Body of pancreas (tissue), 4 donors: ENCODE results near the gene ARHGAP26. TPM values are rescaled to one million over a fixed set of nuclear protein-coding genes. Genes with fewer than 3 reads are reported as not detected.

ENCODE experiments used
- ATAC-seq: fragments of 150-250 bp; one replicate; pipeline ENCODE4 v1.9.1; 2016
- DNase-seq, 4 donors: peaks; one replicate each; pipeline ENCODE4 v3.0.0-alpha.2; 2019
- H3K27ac ChIP-seq, 4 donors: fragments of 200-600 bp; sonication (generic); 1 replicate in 3 of 4; 2 replicates in 1 of 4; pipeline versions ENCODE4 v1.5.1 to v1.6.1; 2016 to 2019; ENCODE audit warnings: mild to moderate bottlenecking in 1 of 4, mixed read lengths in 1 of 4, moderate library complexity in 1 of 4
- H3K27me3 ChIP-seq, 2 donors: fragments of 200-600 bp; sonication (generic); one replicate each; pipeline ENCODE4 v1.6.0; 2016; ENCODE audit warnings: mild to moderate bottlenecking in 1 of 2
- H3K36me3 ChIP-seq, 2 donors: fragments of 200-600 bp; sonication (generic); replicated peaks in 1 of 2; 2 replicates each; pipeline ENCODE4 v1.5.1; 2016; ENCODE audit warnings: low read depth in 2 of 2; ENCODE audit not compliant: insufficient read depth in 1 of 2
- H3K4me1 ChIP-seq: fragments of 200-600 bp; sonication (generic); one replicate; pipeline ENCODE4 v1.6.0; 2016
- H3K4me3 ChIP-seq, 2 donors: fragments of 200-600 bp; sonication (generic); 1 replicate in 1 of 2; 2 replicates in 1 of 2; pipeline ENCODE4 v1.5.1; 2016 to 2019
- H3K9me3 ChIP-seq, 3 donors: fragments of 200-600 bp; sonication (generic); 1 replicate in 2 of 3; 2 replicates in 1 of 3; pipeline ENCODE4 v1.5.1; 2016
- POLR2A ChIP-seq, 3 donors: fragments of 450-650 bp; IDR thresholded peaks; one replicate each; pipeline ENCODE4 v1.6.1; 2016; ENCODE audit warnings: antibody characterized with exemption in 3 of 3, mild to moderate bottlenecking in 2 of 3
- WGBS, 2 donors: methylation state at CpG; one replicate each; pipeline ENCODE4 v1.1.5; 2017; 5-methylcytosine and 5-hydroxymethylcytosine counted together
- intact Hi-C: fragments of 100-400 bp; cut with DNase I; formaldehyde crosslinking; loops from one replicate; pipeline ENCODE4 v1.15.1; 2023
- total RNA-seq, 2 donors: library from RNA; depleted of rRNA; stranded (reverse); fragments of >200 nt; gene quantifications; one replicate each; pipeline ENCODE4 v1.1.0, GENCODE V29; 2016
- TF ChIP-seq, protein P1 (sequence below), 7 experiments: fragments of 450-650 bp in 4 of 7; fragments of 200-600 bp in 3 of 7; sonication (generic) in 3 of 7; IDR thresholded peaks; one replicate each; pipeline ENCODE4 v1.5.1; 2016 to 2019; ENCODE audit warnings: antibody characterized with exemption in 7 of 7

ARHGAP26 gene
- total RNA-seq, 2 donors from 2014 or later, result 12.5 to 14.2 TPM

DNA sequence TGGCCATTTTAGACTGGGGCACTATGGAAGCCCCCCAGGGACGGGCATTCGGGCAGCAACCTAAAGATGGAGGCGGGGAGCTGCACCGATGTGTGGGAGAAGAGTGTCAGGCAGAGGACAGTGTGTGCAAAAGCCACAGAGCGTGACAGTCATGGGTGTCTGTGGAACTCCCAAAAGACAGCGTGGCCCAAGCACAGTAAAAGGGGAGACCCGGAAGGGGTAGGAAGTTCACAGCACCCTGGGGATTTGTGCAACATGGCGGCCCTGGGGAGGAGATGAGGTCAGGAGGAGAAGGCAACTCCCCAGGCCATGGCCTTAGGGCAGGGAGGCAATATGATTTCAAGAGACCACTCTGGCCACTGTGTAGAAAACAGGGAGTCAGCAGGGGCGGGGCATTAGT lies 45.4 kb upstream of the ARHGAP26 start:
- DNase-seq (no peak), ATAC-seq (no peak)
- Histone ChIP-seq H3K27me3 (no peaks in the 10 kb centered on the region), H3K4me1 (peaks cover 12% of the 10 kb centered on the region), H3K9me3 (no peaks in the 10 kb centered on the region), H3K27ac (no peak overlapping the region), H3K4me3 (no peak overlapping the region), H3K36me3 (no peaks in the 10 kb centered on the region)
- 79 to 86% methylated on average over 9 of the region's 9 CpGs for WGBS, 2 donors
- no peak for TF ChIP-seq POLR2A (IDR thresholded peaks at IDR 0.05)
- TF ChIP-seq, protein P1, sequence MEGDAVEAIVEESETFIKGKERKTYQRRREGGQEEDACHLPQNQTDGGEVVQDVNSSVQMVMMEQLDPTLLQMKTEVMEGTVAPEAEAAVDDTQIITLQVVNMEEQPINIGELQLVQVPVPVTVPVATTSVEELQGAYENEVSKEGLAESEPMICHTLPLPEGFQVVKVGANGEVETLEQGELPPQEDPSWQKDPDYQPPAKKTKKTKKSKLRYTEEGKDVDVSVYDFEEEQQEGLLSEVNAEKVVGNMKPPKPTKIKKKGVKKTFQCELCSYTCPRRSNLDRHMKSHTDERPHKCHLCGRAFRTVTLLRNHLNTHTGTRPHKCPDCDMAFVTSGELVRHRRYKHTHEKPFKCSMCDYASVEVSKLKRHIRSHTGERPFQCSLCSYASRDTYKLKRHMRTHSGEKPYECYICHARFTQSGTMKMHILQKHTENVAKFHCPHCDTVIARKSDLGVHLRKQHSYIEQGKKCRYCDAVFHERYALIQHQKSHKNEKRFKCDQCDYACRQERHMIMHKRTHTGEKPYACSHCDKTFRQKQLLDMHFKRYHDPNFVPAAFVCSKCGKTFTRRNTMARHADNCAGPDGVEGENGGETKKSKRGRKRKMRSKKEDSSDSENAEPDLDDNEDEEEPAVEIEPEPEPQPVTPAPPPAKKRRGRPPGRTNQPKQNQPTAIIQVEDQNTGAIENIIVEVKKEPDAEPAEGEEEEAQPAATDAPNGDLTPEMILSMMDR (IDR thresholded peaks at IDR 0.05), result no peak
- intact Hi-C loops, result no loop called here

DNA sequence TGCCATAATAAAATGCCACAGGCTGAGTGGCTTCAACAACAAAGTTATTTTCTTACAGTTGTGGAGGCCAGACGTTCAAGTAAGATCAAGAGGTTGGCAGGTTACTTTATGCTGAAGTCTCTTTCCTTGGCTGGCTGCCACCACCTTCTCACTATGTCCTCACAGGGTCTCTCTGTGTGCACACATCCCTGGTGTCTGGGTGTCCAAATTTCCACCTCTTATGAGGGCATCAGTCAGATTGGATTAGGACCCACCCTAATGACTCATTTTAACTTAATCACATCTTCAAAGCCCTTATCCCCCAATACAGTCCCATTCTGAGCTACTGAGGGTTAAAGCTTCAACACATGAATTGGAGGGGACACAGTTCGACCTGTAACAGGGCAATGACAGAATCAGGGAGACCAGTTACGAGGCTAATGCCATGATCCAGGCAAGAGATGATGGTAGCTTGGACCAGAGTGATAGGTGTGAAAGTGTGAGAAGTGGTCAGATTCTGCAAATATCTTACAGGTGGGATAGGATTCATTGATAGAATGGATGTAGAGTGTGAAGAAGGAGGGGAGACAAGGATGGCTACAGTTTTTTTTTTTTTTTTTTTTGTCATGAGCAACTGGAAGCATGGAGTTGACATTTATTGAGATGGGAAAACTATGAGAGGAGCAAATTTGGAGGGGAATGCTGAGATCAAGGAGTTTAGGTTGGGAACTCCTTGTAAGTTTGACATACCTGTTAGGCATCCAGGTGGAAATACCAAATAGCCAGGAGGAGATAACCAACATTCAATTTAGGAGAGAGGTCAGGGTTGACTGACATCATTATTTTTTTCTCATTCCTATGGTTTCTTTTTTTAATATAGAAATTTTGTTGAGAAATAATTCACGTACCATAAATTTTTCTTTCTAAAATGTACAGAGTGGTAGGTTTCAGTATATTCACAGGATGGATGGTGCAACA lies 44.7 kb upstream of the ARHGAP26 start:
- Histone ChIP-seq H3K36me3 (no peaks in the 10 kb centered on the region), H3K9me3 (no peaks in the 10 kb centered on the region), H3K4me3 (no peak overlapping the region), H3K27me3 (no peaks in the 10 kb centered on the region), H3K4me1 (peaks cover 10% of the 10 kb centered on the region), H3K27ac (no peak overlapping the region)
- TF ChIP-seq, protein P1 (IDR thresholded peaks at IDR 0.05), result no peak
- no peak for TF ChIP-seq POLR2A (IDR thresholded peaks at IDR 0.05)
- no peak for ATAC-seq
- no peak for DNase-seq
- 56 to 74% methylated on average over 4 of the region's 4 CpGs for WGBS, 2 donors
- intact Hi-C loops, result no loop called here

DNA sequence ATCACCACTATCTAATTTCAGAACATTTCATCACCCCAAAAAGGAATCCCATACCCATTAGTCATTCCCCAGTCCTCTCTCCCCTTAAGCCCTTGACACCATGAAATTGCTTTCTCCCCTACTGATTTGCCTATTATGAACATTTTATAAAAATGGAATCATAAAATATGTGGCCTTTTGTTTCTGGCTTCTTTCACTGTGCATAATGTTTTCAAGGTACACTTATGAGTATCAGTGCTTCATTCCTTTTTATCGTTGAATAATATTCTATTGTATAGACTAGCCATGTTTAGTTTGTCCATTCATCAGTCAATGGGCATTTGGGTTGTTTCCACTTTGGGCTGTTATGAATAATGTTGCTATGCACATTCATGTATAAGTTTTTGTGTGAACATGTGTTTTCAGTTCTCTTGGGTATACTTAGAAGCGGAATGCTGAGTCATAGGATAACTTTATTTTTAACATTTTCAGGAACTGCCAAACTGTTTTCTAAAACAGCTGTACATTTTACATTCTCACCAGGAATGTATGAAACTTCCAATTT lies 43.9 kb upstream of the ARHGAP26 start:
- no peak for DNase-seq
- no peak overlapping the region for H3K4me3 ChIP-seq
- intact Hi-C loops, result no loop called here
- no peaks in the 10 kb centered on the region for H3K27me3 ChIP-seq
- TF ChIP-seq, protein P1 (IDR thresholded peaks at IDR 0.05), result no peak
- TF ChIP-seq POLR2A (IDR thresholded peaks at IDR 0.05), result no peak
- ATAC-seq, result no peak
- H3K27ac ChIP-seq, result no peak overlapping the region
- 73 to 78% methylated on average over 2 of the region's 2 CpGs for WGBS, 2 donors
- peaks cover 2% of the 10 kb centered on the region for H3K4me1 ChIP-seq
- H3K9me3 ChIP-seq, result no peaks in the 10 kb centered on the region
- H3K36me3 ChIP-seq, result no peaks in the 10 kb centered on the region

DNA sequence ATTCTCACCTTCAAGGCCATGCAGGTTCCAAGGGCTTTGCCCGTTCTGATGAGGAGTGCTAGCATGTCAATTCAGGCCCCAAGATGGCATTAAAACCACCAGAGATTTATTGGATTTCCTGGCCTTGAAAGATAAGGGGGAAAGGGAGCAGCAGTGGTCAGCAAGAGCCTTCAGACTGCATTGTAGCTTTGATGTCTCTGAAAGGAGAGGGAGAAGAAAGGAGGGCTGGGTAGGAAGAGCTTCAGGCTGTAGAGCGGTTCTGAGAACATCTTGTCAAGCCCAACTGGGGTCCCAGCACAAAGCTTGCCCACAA lies 42.5 kb upstream of the ARHGAP26 start:
- no peaks in the 10 kb centered on the region for H3K9me3 ChIP-seq
- ATAC-seq (no peak), DNase-seq (no peak)
- no peak for TF ChIP-seq POLR2A (IDR thresholded peaks at IDR 0.05)
- TF ChIP-seq, protein P1 (IDR thresholded peaks at IDR 0.05), result no peak
- 67 to 74% methylated on average over 2 of the region's 2 CpGs for WGBS, 2 donors
- no peaks in the 10 kb centered on the region for H3K27me3 ChIP-seq
- intact Hi-C loops, result no loop called here
- H3K4me1 ChIP-seq, result no peaks in the 10 kb centered on the region
- no peak overlapping the region for H3K4me3 ChIP-seq
- H3K27ac ChIP-seq, result no peak overlapping the region
- H3K36me3 ChIP-seq, result no peaks in the 10 kb centered on the region
